Measurements from ENCODE around the gene SMG1. TPM values are rescaled to one million over a fixed set of nuclear protein-coding genes. Genes with fewer than 3 reads are reported as not detected.

Gene SMG1
- total RNA-seq, 1 experiment from 2014 or later, result 96.4 TPM

DNA sequence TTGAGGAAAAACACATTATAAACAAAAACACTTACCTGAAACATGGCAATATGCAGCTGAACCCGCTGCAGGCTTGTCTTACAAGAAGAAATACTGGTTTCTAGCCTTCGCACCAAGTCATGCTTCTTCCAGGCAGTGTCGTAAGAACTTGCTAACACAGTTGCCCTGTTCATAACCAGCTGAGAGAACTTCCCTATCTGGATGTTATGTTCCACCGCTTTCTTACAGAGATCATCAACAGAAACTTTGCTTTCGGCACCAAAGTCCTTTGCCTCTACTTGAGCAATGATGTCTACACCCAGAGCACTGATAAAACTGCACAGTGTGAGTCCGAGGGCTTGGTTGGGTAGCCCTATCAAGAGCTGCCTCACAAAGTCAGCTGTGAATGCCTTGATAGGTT lies 97.0 kb downstream of the SMG1 start:
- H3K27ac ChIP-seq (ENCODE audit: insufficient read length, low read depth, low read length), result no peak overlapping the region
- no peaks in the 10 kb centered on the region for H3K4me1 ChIP-seq (ENCODE audit: insufficient read depth, low read length)
- H3K4me1 Mint-ChIP-seq, result peaks cover 6 to 8% of the 10 kb centered on the region in 2 experiments
- no peak overlapping the region for H3K18ac ChIP-seq (ENCODE audit: insufficient read length, low read depth, low read length)
- TF ChIP-seq, protein P1, sequence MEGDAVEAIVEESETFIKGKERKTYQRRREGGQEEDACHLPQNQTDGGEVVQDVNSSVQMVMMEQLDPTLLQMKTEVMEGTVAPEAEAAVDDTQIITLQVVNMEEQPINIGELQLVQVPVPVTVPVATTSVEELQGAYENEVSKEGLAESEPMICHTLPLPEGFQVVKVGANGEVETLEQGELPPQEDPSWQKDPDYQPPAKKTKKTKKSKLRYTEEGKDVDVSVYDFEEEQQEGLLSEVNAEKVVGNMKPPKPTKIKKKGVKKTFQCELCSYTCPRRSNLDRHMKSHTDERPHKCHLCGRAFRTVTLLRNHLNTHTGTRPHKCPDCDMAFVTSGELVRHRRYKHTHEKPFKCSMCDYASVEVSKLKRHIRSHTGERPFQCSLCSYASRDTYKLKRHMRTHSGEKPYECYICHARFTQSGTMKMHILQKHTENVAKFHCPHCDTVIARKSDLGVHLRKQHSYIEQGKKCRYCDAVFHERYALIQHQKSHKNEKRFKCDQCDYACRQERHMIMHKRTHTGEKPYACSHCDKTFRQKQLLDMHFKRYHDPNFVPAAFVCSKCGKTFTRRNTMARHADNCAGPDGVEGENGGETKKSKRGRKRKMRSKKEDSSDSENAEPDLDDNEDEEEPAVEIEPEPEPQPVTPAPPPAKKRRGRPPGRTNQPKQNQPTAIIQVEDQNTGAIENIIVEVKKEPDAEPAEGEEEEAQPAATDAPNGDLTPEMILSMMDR (conservative IDR thresholded peaks at IDR 0.05), result no peak
- no peak overlapping the region for H2BK15ac ChIP-seq (ENCODE audit: low read depth, low read length)
- no peaks in the 10 kb centered on the region for H3K79me1 ChIP-seq (ENCODE audit: insufficient read depth, low read depth, low read length, poor library complexity, severe bottlenecking)
- H3K23ac ChIP-seq (ENCODE audit: insufficient read length, low read depth, low read length), result no peak overlapping the region
- H3T11ph ChIP-seq (ENCODE audit: low read length), result no peak overlapping the region
- H3K36me3 Mint-ChIP-seq (ENCODE audit: insufficient read depth in 1 of 3, low read depth in 3 of 3), result peaks cover 31 to 61% (median 54%) of the 10 kb centered on the region in 3 experiments; a peak in 6 of 7 replicates
- H3K27ac Mint-ChIP-seq, result peak overlapping the region in 1 of 3 experiments; percentile 79; a peak in 4 of 7 replicates
- H3K27me3 Mint-ChIP-seq (ENCODE audit: low read depth), result no peaks in the 10 kb centered on the region
- H4K8ac ChIP-seq (replicated peaks; ENCODE audit: insufficient read length, low read depth, low read length), result no peak overlapping the region
- H3K27me3 ChIP-seq (ENCODE audit: insufficient read depth, low read length), result no peaks in the 10 kb centered on the region
- H3K79me2 ChIP-seq (ENCODE audit: insufficient read depth, low read length), result no peaks in the 10 kb centered on the region
- no peak overlapping the region for H2BK120ac ChIP-seq (ENCODE audit: low read depth, low read length, poor library complexity, severe bottlenecking)
- no peaks in the 10 kb centered on the region for H3K9me3 ChIP-seq (ENCODE audit: control insufficient read depth, low read depth, low read length)
- no peak overlapping the region for H2AK5ac ChIP-seq (ENCODE audit: insufficient read length, low read length)
- no peak overlapping the region for H4K5ac ChIP-seq (ENCODE audit: insufficient read length, low read depth, low read length)
- no peak overlapping the region for H2BK12ac ChIP-seq (ENCODE audit: insufficient read length, low read depth, low read length)
- H2BK5ac ChIP-seq (ENCODE audit: insufficient read length, low read length), result no peak overlapping the region
- H3K23me2 ChIP-seq (ENCODE audit: insufficient read length, low read depth, low read length, poor library complexity, severe bottlenecking), result no peaks in the 10 kb centered on the region
- no peaks in the 10 kb centered on the region for H4K20me1 ChIP-seq (ENCODE audit: control insufficient read depth, insufficient read depth, insufficient read length)
- no peak overlapping the region for H3K4me2 ChIP-seq (ENCODE audit: insufficient read depth, insufficient read length, low read length)
- H4K91ac ChIP-seq (ENCODE audit: insufficient read length, low read depth, low read length), result no peak overlapping the region
- peak overlapping the region; percentile 22 for H3K9ac ChIP-seq (ENCODE audit: extremely low read depth, insufficient read length, low read length)
- no CpG with 5 or more reads among the region's 6 CpGs for WGBS (ENCODE audit: extremely low coverage, insufficient read length, low lambda C conversion rate)
- H3K4ac ChIP-seq (ENCODE audit: low read depth, low read length), result no peak overlapping the region
- H3K4me3 Mint-ChIP-seq, result no peak overlapping the region
- no peak overlapping the region for H3K14ac ChIP-seq (ENCODE audit: insufficient read depth, low read length)
- H3K56ac ChIP-seq (ENCODE audit: insufficient read length, low read depth, low read length), result no peak overlapping the region
- no peak for DNase-seq
- no peak overlapping the region for H2AFZ ChIP-seq (ENCODE audit: low read length)
- H2BK20ac ChIP-seq (ENCODE audit: low read depth, low read length, poor library complexity, severe bottlenecking), result no peak overlapping the region
- H3K9me3 Mint-ChIP-seq, result no peaks in the 10 kb centered on the region
